ENCODE data around the gene ANGPTL2.

DNA sequence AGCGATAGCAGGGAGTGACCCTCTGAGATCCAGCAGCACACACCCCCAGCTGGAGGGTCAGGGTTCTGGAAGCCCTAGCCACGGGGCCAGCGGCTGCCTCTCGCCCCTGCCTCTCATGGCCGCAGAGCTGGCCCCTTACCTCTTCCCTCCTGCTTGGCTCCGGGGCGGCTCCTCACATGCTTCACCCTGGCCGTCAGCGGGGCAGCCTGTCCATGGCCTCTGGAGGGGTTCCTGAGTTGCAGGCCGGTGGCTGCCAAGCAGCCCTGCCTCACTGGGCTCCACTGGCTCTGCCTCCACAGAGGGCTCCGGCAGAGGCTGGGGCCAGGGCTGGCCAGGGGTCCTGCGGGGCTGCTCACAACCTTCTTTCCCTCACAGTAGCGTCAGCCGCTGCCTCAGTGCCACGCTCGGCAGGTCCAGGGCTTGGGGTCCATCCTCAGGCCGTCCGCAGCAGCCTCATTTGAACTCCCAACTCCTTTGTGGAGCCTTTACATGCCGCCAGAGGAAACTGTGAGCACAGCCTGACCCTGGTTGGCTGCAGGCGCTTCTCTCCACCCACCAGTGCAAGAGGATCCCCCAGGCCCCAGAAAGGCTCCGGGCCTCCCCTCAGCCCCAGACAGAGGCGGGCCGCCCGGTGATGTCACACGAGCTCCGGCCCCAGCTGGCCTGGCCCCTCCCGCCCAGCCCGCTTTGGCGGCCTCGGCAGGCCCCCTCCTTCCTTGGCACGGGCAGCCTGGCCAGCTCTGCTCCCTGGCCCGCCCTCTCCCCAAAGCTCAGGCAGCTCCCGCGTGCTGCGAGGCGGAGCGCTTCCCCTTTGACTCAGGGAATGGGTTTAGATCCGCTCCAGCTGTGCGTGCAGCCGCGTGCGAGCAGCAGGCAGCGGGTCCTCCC is at the start of gene ANGPTL2:
- TF ChIP-seq SIN3A (IDR thresholded peaks at IDR 0.05; ENCODE audit: borderline replicate concordance, insufficient read depth, low read depth, low read length): no peak
- TF ChIP-seq, protein P1, sequence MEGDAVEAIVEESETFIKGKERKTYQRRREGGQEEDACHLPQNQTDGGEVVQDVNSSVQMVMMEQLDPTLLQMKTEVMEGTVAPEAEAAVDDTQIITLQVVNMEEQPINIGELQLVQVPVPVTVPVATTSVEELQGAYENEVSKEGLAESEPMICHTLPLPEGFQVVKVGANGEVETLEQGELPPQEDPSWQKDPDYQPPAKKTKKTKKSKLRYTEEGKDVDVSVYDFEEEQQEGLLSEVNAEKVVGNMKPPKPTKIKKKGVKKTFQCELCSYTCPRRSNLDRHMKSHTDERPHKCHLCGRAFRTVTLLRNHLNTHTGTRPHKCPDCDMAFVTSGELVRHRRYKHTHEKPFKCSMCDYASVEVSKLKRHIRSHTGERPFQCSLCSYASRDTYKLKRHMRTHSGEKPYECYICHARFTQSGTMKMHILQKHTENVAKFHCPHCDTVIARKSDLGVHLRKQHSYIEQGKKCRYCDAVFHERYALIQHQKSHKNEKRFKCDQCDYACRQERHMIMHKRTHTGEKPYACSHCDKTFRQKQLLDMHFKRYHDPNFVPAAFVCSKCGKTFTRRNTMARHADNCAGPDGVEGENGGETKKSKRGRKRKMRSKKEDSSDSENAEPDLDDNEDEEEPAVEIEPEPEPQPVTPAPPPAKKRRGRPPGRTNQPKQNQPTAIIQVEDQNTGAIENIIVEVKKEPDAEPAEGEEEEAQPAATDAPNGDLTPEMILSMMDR (IDR thresholded peaks at IDR 0.05): no peak
- TF ChIP-seq, protein P2, sequence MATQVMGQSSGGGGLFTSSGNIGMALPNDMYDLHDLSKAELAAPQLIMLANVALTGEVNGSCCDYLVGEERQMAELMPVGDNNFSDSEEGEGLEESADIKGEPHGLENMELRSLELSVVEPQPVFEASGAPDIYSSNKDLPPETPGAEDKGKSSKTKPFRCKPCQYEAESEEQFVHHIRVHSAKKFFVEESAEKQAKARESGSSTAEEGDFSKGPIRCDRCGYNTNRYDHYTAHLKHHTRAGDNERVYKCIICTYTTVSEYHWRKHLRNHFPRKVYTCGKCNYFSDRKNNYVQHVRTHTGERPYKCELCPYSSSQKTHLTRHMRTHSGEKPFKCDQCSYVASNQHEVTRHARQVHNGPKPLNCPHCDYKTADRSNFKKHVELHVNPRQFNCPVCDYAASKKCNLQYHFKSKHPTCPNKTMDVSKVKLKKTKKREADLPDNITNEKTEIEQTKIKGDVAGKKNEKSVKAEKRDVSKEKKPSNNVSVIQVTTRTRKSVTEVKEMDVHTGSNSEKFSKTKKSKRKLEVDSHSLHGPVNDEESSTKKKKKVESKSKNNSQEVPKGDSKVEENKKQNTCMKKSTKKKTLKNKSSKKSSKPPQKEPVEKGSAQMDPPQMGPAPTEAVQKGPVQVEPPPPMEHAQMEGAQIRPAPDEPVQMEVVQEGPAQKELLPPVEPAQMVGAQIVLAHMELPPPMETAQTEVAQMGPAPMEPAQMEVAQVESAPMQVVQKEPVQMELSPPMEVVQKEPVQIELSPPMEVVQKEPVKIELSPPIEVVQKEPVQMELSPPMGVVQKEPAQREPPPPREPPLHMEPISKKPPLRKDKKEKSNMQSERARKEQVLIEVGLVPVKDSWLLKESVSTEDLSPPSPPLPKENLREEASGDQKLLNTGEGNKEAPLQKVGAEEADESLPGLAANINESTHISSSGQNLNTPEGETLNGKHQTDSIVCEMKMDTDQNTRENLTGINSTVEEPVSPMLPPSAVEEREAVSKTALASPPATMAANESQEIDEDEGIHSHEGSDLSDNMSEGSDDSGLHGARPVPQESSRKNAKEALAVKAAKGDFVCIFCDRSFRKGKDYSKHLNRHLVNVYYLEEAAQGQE (IDR thresholded peaks at IDR 0.05; ENCODE audit: insufficient read depth in 1 of 2, low read depth in 2 of 2, low read length in 1 of 2): no peak

Measured in Panc1 (cell line).